GM12892 (cell line): ENCODE measurements around the gene INSR. TPM values are rescaled to one million over a fixed set of nuclear protein-coding genes. Genes with fewer than 3 reads are reported as not detected.

Experiments used
- DNase-seq: peaks from one replicate; pipeline ENCODE4 v3.0.0; 2011; ENCODE audit not compliant: insufficient read length
- FAIRE-seq: peaks from 2 replicates; lab custom pipeline; 2011; peaks lifted over from hg19 to GRCh38; lab: Jason Lieb, UNC
- POLR2A ChIP-seq: IDR thresholded peaks from 2 replicates; pipeline ENCODE4 v1.6.1; 2011; ENCODE audit warnings: low read depth, low read length, control low read depth
- POLR2AphosphoS5 ChIP-seq: IDR thresholded peaks from 2 replicates; pipeline ENCODE4 v1.6.1; 2011; ENCODE audit warnings: low read depth, low read length, control low read depth
- TAF1 ChIP-seq: IDR thresholded peaks from 2 replicates; pipeline ENCODE4 v1.6.1; 2011; ENCODE audit warnings: low read depth, mild to moderate bottlenecking, control low read depth, low read length, borderline replicate concordance
- polyA plus RNA-seq: library from polyadenylated mRNA; unstranded; fragments of >200 nt; gene quantifications from one replicate; pipeline ENCODE4 v1.2.1, GENCODE V29; 2012; ENCODE audit warnings: missing spikeins, inconsistent platforms; ENCODE audit not compliant: missing spikeins

Gene INSR
- 22.0 TPM for polyA plus RNA-seq

DNA sequence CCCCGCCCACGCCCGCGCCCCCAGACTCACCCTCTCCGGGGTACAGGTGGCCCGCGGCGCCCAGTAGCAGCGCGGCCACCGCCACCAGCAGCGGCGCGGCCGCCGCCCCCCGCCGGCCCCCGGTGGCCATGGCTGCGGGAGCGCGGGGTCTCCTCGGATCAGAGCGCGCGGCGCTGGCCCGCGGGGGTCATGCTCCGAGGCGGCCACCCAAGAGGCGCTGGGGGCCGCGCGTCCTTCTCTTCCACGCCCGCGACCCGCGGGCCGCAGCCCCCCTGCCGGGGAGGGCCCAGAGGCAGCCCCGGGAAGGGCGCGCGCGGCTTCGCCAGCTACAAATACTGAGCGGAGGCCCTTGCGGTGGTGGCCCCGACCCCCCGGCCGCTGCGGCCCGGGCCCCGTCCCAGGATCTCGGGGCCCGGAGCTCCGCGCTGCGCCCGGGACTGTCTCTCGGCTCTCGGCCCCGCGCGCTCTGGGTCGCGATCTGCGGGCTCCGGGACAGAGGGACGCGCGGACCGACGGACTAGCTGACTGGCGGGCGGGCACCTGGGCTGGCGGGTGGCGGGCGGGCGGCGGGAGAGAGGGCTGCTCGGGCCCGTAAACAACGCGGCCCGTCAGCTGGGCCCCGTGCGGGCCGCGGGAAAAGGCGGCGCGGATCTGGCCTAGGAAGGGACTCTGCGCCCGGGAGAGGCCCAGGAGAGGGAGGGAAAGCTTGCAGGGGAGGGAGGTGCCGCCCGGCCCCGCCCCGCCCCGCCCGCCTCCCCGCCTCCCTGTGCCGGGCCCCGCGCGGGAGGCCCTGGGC, at the start of gene INSR:
Gene INSR, minus strand, starts transcription at position 653 of the 796 bp plus-strand sequence. Its CDS starts 523 bp downstream, at position 130.
- DNase-seq, result peak; percentile 96
- TF ChIP-seq POLR2AphosphoS5 (no peak), POLR2A (no peak; the same call in 1 of the 2 replicates), TAF1 (no peak)
- FAIRE-seq, result peak; percentile 88

DNA sequence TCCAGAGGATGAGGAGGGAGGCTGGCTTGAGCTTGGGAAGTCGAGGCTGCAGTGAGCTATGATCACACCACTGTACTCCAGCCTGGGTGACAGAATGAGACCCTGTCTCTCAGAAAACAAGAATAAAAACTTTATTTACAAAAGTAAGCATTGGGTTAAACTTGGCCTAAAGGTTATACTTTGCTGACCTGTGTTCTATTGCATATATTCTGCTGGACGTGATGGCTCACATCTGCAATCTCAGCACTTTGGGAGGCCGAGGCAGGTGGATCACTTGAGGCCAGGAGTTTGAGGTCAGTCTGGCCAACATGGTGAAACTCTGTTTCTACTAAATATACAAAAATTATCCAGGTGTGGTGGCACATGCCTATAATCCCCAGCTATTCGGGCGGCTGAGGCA, 47.9 kb upstream of the INSR start:
- DNase-seq (no peak), FAIRE-seq (peak; percentile 17)
- TF ChIP-seq POLR2A, result no peak
- no peak for TF ChIP-seq POLR2AphosphoS5
- TF ChIP-seq TAF1, result no peak

- peak; percentile 96 for FAIRE-seq
- TF ChIP-seq TAF1 (no peak), POLR2AphosphoS5 (no peak), POLR2A (no peak)
- no peak for DNase-seq
Measured at GRCh38 chr19:7340959-7341837, 47.0 kb upstream of the INSR start.

- TF ChIP-seq TAF1 (no peak), POLR2A (peak; percentile 69; the same call in 1 of the 2 replicates), POLR2AphosphoS5 (peak; percentile 63; the same call in 1 of the 2 replicates)
- peak; percentile 45 for DNase-seq
- FAIRE-seq, result peak; percentile 98
Measured at GRCh38 chr19:7337380-7338194, 43.4 kb upstream of the INSR start.

GRCh38 chr19:7336321-7336973, 42.2 kb upstream of the INSR start:
- DNase-seq (no peak), FAIRE-seq (peak; percentile 5)
- TF ChIP-seq POLR2AphosphoS5 (no peak), POLR2A (no peak), TAF1 (no peak)

DNA sequence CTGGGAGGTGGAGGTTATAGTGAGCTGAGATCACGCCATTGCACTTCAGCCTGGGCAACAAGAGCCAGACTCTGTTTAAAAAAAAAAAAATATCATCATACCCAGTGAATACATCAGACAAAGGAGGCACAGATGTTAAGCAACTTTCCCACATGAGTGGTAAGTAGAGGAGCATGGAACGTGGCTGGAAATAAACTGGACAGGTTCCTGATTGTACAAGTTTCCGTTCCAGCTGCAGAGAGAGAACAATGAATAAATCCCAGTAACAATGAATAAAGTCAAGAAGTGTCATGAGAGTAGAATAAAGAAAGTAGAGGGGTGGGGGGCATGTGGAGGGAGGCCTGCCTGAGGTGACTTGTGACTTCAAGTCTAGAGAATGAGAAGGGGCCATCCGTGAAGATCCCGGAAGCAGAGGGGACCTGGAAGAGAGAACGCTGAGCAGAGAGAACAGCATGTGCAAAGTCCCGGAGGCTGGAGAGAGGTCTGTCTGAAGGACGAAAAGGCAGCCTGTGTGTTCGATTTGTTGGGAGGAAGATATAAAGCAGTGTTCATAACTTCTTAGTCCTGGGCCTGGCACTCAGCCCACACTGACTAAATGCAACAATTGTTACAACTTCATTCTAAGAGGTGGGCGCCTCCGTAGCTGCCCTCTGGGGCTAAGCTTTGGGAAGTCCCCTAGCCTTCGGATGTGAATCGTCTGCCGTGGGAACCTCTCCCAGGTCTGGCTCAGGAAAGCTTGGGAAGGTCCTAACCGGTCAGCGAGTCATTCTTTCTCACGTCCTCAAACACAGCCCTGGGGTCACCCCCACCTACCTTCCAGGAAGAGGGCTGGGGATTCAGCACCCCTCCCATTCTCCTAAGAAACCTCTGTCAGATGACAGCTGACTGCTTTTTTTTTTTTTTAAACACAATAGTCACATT, 39.2 kb upstream of the INSR start:
- DNase-seq (no peak), FAIRE-seq (peak; percentile 50)
- TF ChIP-seq POLR2A, result no peak
- TF ChIP-seq POLR2AphosphoS5, result no peak
- TF ChIP-seq TAF1, result no peak

DNA sequence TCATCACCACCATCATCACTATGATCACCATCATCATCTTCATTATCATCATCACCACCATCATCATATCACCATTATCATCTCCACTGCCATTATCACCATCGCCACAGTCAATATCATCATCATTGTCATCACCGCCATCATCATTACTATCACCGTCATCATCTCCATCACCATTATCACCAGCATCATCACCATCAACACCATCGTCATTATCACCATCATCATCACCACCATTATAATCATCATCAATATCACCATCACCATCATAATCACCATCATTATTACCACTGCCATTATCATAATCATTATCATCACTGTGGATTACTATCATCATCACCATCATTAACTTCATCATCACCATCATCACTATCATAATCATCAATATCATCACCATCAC, 37.2 kb upstream of the INSR start:
- no peak for FAIRE-seq

DNA sequence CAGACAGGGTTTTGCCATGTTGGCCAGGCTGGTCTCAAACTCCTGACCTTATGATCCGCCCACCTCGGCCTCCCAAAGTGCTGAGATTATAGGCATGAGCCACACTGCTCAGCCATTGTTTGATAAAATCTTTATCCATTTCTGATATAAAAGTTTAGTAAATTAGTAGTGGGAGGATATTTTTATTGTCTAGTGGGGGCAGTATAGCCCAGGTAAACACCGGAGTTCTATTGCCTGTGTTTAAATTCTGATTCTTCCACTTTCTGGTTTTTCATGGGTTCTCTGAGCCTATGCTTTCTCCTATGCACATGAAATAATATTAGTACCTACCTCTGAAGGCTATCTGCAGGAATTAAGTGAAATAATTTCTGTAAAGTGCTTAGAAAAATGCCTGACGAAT, 34.4 kb upstream of the INSR start:
- DNase-seq, result no peak
- FAIRE-seq, result no peak
- TF ChIP-seq TAF1, result no peak

More for the DNA sequence above, 37.2 kb upstream of the INSR start:
- no peak for DNase-seq
- no peak for TF ChIP-seq POLR2AphosphoS5
- no peak for TF ChIP-seq TAF1

DNA sequence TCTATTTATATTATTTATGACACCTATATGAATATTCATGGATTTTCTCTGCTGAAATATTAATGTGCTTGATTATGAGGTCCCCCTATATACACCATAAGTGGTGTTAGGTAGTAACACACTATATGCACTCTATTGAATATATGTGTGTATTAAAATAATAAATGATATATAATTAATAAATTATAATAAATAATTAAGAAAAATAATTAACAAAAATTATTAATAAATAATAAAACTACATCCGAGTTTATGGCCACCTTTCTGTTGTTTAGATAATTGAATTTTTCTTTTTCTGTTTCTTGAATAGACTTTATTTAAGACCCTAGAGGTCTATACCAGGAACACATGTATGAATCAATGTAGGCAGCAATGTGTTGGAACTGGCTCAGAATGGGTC, 33.6 kb upstream of the INSR start:
- FAIRE-seq (no peak), DNase-seq (no peak)
- no peak for TF ChIP-seq POLR2A
- no peak for TF ChIP-seq POLR2AphosphoS5
- no peak for TF ChIP-seq TAF1

DNA sequence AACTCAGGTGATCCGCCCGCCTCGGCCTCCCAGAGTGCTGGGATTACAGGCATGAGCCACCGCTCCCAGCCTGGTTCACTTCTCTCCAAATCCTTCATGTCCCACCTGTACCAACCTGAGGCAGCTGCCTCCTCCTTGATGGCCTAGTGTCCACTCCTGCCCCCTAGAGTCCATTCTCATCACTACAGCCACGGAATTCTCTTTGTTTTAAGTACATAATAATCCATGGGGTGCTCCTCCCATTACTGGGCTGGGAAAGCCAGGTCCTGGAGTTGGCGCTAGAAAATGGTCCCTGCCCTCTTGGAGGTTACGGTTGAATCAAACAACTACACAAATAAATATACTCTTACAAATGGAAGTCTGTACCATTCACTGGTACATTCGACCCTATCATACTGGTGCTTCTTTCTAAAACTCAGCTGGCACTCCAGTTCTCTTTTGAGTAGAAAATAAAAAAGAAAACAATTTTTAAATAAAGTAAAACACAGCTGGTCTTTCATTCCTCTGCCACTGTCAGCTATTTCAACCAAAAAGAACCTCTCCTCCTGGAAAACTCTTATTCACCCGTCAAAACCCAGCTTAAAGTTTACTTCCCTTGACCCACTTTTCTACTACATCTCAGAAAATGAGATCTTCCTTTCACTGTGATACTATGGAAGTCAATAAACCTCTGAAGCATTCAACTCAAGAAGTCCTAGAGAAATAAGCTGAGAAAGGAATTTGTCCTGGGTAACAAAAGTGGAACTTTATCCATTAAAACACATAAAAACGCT, 32.1 kb upstream of the INSR start:
- DNase-seq (no peak), FAIRE-seq (no peak)
- TF ChIP-seq POLR2AphosphoS5 (no peak), TAF1 (no peak), POLR2A (no peak)
